GM23338 (cell line): ENCODE measurements around the gene LIN7A.

Experiments used
- CREB1 ChIP-seq: fragments of 250-450 bp; sonication (Bioruptor Pico); IDR thresholded peaks from 2 replicates; pipeline ENCODE4 v1.5.0; 2020; ENCODE audit warnings: low read depth, mild to moderate bottlenecking, moderate library complexity
- CTCF ChIP-seq, 2 experiments: fragments of 200-600 bp in 1 of 2; sonication (generic) in 1 of 2; conservative IDR thresholded peaks; 2 replicates each; pipeline versions ENCODE4 v1.5.1 to v1.6.1; 2016 to 2017; ENCODE audit warnings: antibody characterized with exemption in 2 of 2, low read depth in 2 of 2, mild to moderate bottlenecking in 2 of 2, moderate library complexity in 1 of 2
- ETS1 ChIP-seq: IDR thresholded peaks from 2 replicates; pipeline ENCODE4 v1.6.1; 2016; ENCODE audit warnings: antibody characterized with exemption
- REST ChIP-seq: IDR thresholded peaks from one replicate; pipeline ENCODE4 v1.6.1; 2018; ENCODE audit warnings: antibody characterized with exemption; ENCODE audit not compliant: unreplicated experiment

- no peak for TF ChIP-seq CTCF (conservative IDR thresholded peaks at IDR 0.05; ENCODE audit: low read depth in 2 of 2)
- TF ChIP-seq ETS1, result no peak
- no peak for TF ChIP-seq CREB1
- TF ChIP-seq REST, result no peak
Observed at GRCh38 chr12:80864046-80864735, 73.5 kb downstream of the LIN7A start.
